Sigmoid colon (tissue), 4 donors: ENCODE data around the gene MARK4.
"Not testable (repeated sequence)": the region's sequence is repeated elsewhere in the genome, so short reads cannot be mapped to it uniquely, and the experiment has no call there.

Experiments
- EP300 ChIP-seq, 4 donors: sonication (generic); formaldehyde crosslinking; IDR thresholded peaks; one replicate each; pipeline ENCODE4 v1.6.1; 2017; ENCODE audit warnings: antibody characterized with exemption in 4 of 4
- POLR2A ChIP-seq, 2 donors: fragments of 450-650 bp; IDR thresholded peaks; one replicate each; pipeline ENCODE4 v1.6.1; 2016; ENCODE audit warnings: antibody characterized with exemption in 2 of 2, mild to moderate bottlenecking in 2 of 2, moderate library complexity in 2 of 2
- POLR2AphosphoS5 ChIP-seq, 4 donors: sonication (generic); formaldehyde crosslinking; IDR thresholded peaks; one replicate each; pipeline ENCODE4 v1.6.1; 2017; ENCODE audit warnings: antibody characterized with exemption in 4 of 4
- TF ChIP-seq, protein P1 (sequence below), 4 experiments: fragments of 450-650 bp in 3 of 4; fragments of 200-600 bp in 1 of 4; IDR thresholded peaks; one replicate each; pipeline ENCODE4 v1.5.1; 2016 to 2019; ENCODE audit warnings: antibody characterized with exemption in 4 of 4, mild to moderate bottlenecking in 3 of 4, moderate library complexity in 2 of 4

DNA sequence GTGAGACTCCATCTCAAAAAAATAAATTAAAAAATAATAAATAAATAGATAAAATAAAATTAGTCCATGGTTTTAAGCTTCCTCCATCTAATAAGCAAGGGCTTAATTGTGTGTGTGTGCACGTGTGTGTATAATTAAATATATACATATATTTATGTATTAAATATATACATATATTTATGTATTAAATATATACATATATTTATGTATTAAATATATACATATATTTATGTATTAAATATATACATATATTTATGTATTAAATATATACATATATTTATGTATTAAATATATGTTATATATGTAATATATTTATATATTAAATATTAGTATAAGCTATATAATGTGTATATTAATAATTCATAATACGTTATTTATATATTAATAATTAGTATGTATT lies 22.0 kb upstream of the MARK4 start:
- TF ChIP-seq, protein P1, sequence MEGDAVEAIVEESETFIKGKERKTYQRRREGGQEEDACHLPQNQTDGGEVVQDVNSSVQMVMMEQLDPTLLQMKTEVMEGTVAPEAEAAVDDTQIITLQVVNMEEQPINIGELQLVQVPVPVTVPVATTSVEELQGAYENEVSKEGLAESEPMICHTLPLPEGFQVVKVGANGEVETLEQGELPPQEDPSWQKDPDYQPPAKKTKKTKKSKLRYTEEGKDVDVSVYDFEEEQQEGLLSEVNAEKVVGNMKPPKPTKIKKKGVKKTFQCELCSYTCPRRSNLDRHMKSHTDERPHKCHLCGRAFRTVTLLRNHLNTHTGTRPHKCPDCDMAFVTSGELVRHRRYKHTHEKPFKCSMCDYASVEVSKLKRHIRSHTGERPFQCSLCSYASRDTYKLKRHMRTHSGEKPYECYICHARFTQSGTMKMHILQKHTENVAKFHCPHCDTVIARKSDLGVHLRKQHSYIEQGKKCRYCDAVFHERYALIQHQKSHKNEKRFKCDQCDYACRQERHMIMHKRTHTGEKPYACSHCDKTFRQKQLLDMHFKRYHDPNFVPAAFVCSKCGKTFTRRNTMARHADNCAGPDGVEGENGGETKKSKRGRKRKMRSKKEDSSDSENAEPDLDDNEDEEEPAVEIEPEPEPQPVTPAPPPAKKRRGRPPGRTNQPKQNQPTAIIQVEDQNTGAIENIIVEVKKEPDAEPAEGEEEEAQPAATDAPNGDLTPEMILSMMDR (IDR thresholded peaks at IDR 0.05), result not testable (repeated sequence)
- TF ChIP-seq EP300, POLR2A, POLR2AphosphoS5 (IDR thresholded peaks at IDR 0.05): not testable (repeated sequence)
